HepG2 (cell line): ENCODE measurements around the gene ADSS1. TPM values are rescaled to one million over a fixed set of nuclear protein-coding genes. Genes with fewer than 3 reads are reported as not detected.

Experiments used
- CREB1 ChIP-seq, 2 experiments: fragments of 450-650 bp in 1 of 2; IDR thresholded peaks; 2 replicates each; pipeline ENCODE4 v1.6.1; 2016 to 2017; ENCODE audit warnings: control low read depth in 1 of 2, mild to moderate bottlenecking in 1 of 2, missing compliant biosample characterization in 1 of 2, missing genetic modification characterization in 1 of 2
- ELF4 ChIP-seq: sonication (generic); formaldehyde crosslinking; IDR thresholded peaks from 2 replicates; pipeline ENCODE4 v1.5.0; 2020; ENCODE audit warnings: missing genetic modification reagents, mild to moderate bottlenecking, moderate library complexity, borderline replicate concordance
- GLI4 ChIP-seq: sonication (generic); formaldehyde crosslinking; IDR thresholded peaks from 2 replicates; pipeline ENCODE4 v1.5.1; 2020; ENCODE audit warnings: missing genetic modification reagents, mild to moderate bottlenecking, moderate library complexity, borderline replicate concordance
- GPBP1L1 ChIP-seq: sonication (generic); formaldehyde crosslinking; IDR thresholded peaks from 2 replicates; pipeline ENCODE4 v1.5.0; 2020; ENCODE audit warnings: mild to moderate bottlenecking, missing genetic modification reagents
- HDAC2 ChIP-seq: sonication (generic); formaldehyde crosslinking; IDR thresholded peaks from 2 replicates; pipeline ENCODE4 v1.4.0; 2020; ENCODE audit warnings: missing genetic modification reagents
- HNF4A ChIP-seq: sonication (generic); formaldehyde crosslinking; IDR thresholded peaks from 2 replicates; pipeline ENCODE4 v1.4.0; 2020; ENCODE audit warnings: missing genetic modification reagents
- IKZF5 ChIP-seq: IDR thresholded peaks from 2 replicates; pipeline ENCODE4 v1.6.1; 2018; ENCODE audit warnings: missing genetic modification reagents, mild to moderate bottlenecking, missing compliant biosample characterization
- KDM6A ChIP-seq: IDR thresholded peaks from 2 replicates; pipeline ENCODE4 v1.6.1; 2016; ENCODE audit warnings: low read depth
- MAF1 ChIP-seq: sonication (generic); formaldehyde crosslinking; IDR thresholded peaks from 2 replicates; pipeline ENCODE4 v1.5.0; 2020; ENCODE audit warnings: missing genetic modification reagents, borderline replicate concordance
- PHF20 ChIP-seq: sonication (generic); formaldehyde crosslinking; IDR thresholded peaks from 2 replicates; pipeline ENCODE4 v1.5.0; 2020; ENCODE audit warnings: mild to moderate bottlenecking, missing genetic modification reagents
- RELA ChIP-seq: sonication (generic); formaldehyde crosslinking; IDR thresholded peaks from 2 replicates; pipeline ENCODE4 v1.4.0; 2020; ENCODE audit warnings: missing genetic modification reagents
- SSRP1 ChIP-seq: IDR thresholded peaks from 2 replicates; pipeline ENCODE4 v1.6.1; 2016; ENCODE audit warnings: control low read depth
- ZBTB14 ChIP-seq: sonication (generic); formaldehyde crosslinking; IDR thresholded peaks from 2 replicates; pipeline ENCODE4 v1.4.0; 2020; ENCODE audit warnings: missing genetic modification reagents
- ZC3H13 ChIP-seq: sonication (generic); formaldehyde crosslinking; IDR thresholded peaks from 2 replicates; pipeline ENCODE4 v1.8.1; 2023; ENCODE audit warnings: mild to moderate bottlenecking, missing genetic modification reagents, moderate library complexity
- ZNF337 ChIP-seq: sonication (generic); formaldehyde crosslinking; IDR thresholded peaks from 2 replicates; pipeline ENCODE4 v1.5.1; 2020; ENCODE audit warnings: missing genetic modification reagents, low read depth, mild to moderate bottlenecking, borderline replicate concordance
- ZNF670 ChIP-seq: sonication (generic); formaldehyde crosslinking; IDR thresholded peaks from 2 replicates; pipeline ENCODE4 v1.8.0; 2022; ENCODE audit warnings: mild to moderate bottlenecking, missing genetic modification reagents, borderline replicate concordance
- ZNF747 ChIP-seq: sonication (generic); formaldehyde crosslinking; IDR thresholded peaks from 2 replicates; pipeline ENCODE4 v1.8.1; 2023; ENCODE audit warnings: missing genetic modification reagents, mild to moderate bottlenecking, borderline replicate concordance
- ZNF883 ChIP-seq: sonication (generic); formaldehyde crosslinking; IDR thresholded peaks from 2 replicates; pipeline ENCODE4 v1.5.1; 2020; ENCODE audit warnings: mild to moderate bottlenecking, missing genetic modification reagents; ENCODE audit errors: not compliant biosample characterization
- polyA plus RNA-seq, 8 experiments: library from polyadenylated mRNA; depleted of rRNA in 3 of 8; stranded (reverse) in 7 of 8; unstranded in 1 of 8; fragments of >200 nt; fragmentation: Illumina TruSeq in 4 of 8; extraction: Trizol in 4 of 8; gene quantifications; 2 replicates each; pipeline versions ENCODE4 v1.2.1 to v1.2.3, GENCODE V29; 2011 to 2016; ENCODE audit warnings: low read depth in 4 of 8, missing spikeins in 1 of 8, mixed read lengths in 1 of 8; ENCODE audit not compliant: insufficient read depth in 1 of 8
- total RNA-seq, 5 experiments: library from RNA; depleted of rRNA; stranded (reverse); fragments of >200 nt; fragmentation: Illumina TruSeq; extraction: Trizol; gene quantifications; 2 replicates each; pipeline ENCODE4 v1.2.3, GENCODE V29; 2016; ENCODE audit warnings: low read depth in 1 of 5
- TF ChIP-seq, protein P1 (sequence below): sonication (generic); formaldehyde crosslinking; conservative IDR thresholded peaks from 2 replicates; pipeline ENCODE4 v1.8.0; 2022; ENCODE audit warnings: mild to moderate bottlenecking, moderate library complexity, missing genetic modification reagents

The ADSS1 gene
- total and polyA plus RNA-seq, 2 of the 13 experiments (the other 11 are each of a cell fraction or from before 2014, with no cell fraction given), result 1.0 to 36.7 TPM

DNA sequence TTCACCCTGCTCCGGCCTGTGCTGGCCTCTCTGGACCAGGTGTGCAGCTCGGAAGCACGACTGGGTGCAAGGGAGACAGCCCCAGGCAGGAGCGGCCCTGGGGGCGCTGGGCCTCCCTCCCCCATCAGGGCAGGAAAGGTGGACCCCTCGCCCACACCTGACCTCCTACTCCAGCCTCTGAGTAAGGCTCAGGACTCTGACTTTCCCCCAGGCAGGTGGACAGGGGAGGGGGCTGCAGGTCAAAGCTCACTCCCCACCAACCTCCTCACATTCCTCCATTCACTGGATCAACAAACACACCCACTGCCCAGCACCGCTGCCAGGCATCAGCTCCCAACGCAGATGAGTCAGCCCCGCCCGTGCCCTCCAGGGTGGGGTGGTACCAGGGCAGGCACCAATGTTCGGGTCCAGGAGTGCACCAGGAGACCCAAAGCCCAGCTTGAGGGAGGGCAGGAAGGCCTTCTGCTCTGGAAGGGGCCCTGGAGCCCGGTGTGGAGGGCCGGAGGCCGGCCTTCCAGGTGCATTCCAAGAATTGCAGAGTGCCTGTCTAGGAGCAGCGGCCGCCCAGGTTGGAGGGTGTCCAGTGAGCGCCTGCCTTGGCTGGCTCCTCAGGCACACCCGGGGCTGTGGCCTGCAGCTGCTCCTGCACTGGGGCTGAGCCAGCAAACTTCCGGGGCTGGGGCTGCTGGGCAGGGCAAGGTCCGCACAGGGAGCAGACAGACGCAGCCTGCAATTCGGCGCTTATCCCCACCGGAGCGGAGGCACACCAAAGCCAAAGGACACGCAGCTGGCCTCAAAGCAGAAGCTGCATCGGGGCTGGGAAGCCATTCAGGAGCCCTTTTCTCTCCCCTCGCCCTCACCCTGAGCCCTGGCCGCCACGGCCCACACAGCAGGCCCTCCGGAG lies 36.2 kb upstream of the ADSS1 start (continued):
- TF ChIP-seq GPBP1L1 (CRISPR knock-in tag) (no peak), ZNF670 (CRISPR knock-in tag) (peak; percentile 44; the same call in 1 of the 2 replicates), ZBTB14 (CRISPR knock-in tag) (no peak), IKZF5 (peak; percentile 20; the same call in 1 of the 2 replicates), MAF1 (CRISPR knock-in tag) (no peak), KDM6A (CRISPR knock-in tag) (peak; percentile 12; the same call in 1 of the 2 replicates), ZNF883 (CRISPR knock-in tag) (no peak), HNF4A (CRISPR knock-in tag) (peak; percentile 89), CREB1 (IDR thresholded peaks at IDR 0.05) (no peak), CREB1 (CRISPR knock-in tag; IDR thresholded peaks at IDR 0.05) (no peak), SSRP1 (CRISPR knock-in tag) (no peak), GLI4 (CRISPR knock-in tag) (no peak), RELA (CRISPR knock-in tag) (0 out of 2 replicates have a peak, but pooled peaks have one; percentile 19), ZNF337 (CRISPR knock-in tag) (0 out of 2 replicates have a peak, but pooled peaks have one; percentile 55), HDAC2 (CRISPR knock-in tag) (peak; percentile 59; the same call in 1 of the 2 replicates), ZC3H13 (peak; percentile 73; the same call in 1 of the 2 replicates), ELF4 (CRISPR knock-in tag) (0 out of 2 replicates have a peak, but pooled peaks have one; percentile 44), PHF20 (CRISPR knock-in tag) (peak; percentile 52), ZNF747 (CRISPR knock-in tag) (peak; percentile 84)
- TF ChIP-seq, protein P1, sequence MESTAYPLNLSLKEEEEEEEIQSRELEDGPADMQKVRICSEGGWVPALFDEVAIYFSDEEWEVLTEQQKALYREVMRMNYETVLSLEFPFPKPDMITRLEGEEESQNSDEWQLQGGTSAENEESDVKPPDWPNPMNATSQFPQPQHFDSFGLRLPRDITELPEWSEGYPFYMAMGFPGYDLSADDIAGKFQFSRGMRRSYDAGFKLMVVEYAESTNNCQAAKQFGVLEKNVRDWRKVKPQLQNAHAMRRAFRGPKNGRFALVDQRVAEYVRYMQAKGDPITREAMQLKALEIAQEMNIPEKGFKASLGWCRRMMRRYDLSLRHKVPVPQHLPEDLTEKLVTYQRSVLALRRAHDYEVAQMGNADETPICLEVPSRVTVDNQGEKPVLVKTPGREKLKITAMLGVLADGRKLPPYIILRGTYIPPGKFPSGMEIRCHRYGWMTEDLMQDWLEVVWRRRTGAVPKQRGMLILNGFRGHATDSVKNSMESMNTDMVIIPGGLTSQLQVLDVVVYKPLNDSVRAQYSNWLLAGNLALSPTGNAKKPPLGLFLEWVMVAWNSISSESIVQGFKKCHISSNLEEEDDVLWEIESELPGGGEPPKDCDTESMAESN (CRISPR knock-in tag), result peak; percentile 48
